Measurements from ENCODE around the gene JUP. TPM values are rescaled to one million over a fixed set of nuclear protein-coding genes. Genes with fewer than 3 reads are reported as not detected.

Gene JUP
- total and polyA plus RNA-seq, 2 of the 13 experiments (the other 11 are each of a cell fraction or from before 2014, with no cell fraction given): 12.1 to 20.6 TPM

GRCh38 chr17:41810659-41811548, 24.4 kb upstream of the JUP start (continued):
- TF ChIP-seq THAP9 (CRISPR knock-in tag; IDR thresholded peaks at IDR 0.05; ENCODE audit: borderline replicate concordance) (0 out of 2 replicates have a peak, but pooled peaks have one; percentile 68), KLF12 (CRISPR knock-in tag; IDR thresholded peaks at IDR 0.05; ENCODE audit: borderline replicate concordance) (no peak), GTF2F1 (IDR thresholded peaks at IDR 0.05; ENCODE audit: low read length) (no peak), ZNF446 (CRISPR knock-in tag; IDR thresholded peaks at IDR 0.05) (no peak; the same call in 1 of the 2 replicates), SIX4 (CRISPR knock-in tag; IDR thresholded peaks at IDR 0.05) (no peak), POLR2AphosphoS5 (IDR thresholded peaks at IDR 0.05; ENCODE audit: low read depth, low read length) (no peak), POLR2A (IDR thresholded peaks at IDR 0.05; ENCODE audit: insufficient read depth in 1 of 2, low read depth in 2 of 2, low read length in 2 of 2) (peak in 1 of 2 experiments; percentile 27; a peak in 1 of 4 replicates), POLR2AphosphoS2 (IDR thresholded peaks at IDR 0.05; ENCODE audit: low read depth, low read length) (no peak), ZNF280B (CRISPR knock-in tag; IDR thresholded peaks at IDR 0.05; ENCODE audit: borderline replicate concordance) (peak; percentile 69; the same call in 1 of the 2 replicates), JUNB (CRISPR knock-in tag; IDR thresholded peaks at IDR 0.05; ENCODE audit: borderline replicate concordance) (no peak), NR2F1 (CRISPR knock-in tag; IDR thresholded peaks at IDR 0.05) (no peak), TRAFD1 (CRISPR knock-in tag; IDR thresholded peaks at IDR 0.05; ENCODE audit: borderline replicate concordance) (no peak), ZNF530 (CRISPR knock-in tag; IDR thresholded peaks at IDR 0.05; ENCODE audit: low read depth) (no peak), DBP (CRISPR knock-in tag; IDR thresholded peaks at IDR 0.05; ENCODE audit: not compliant biosample characterization) (no peak), ZNF639 (CRISPR knock-in tag; conservative IDR thresholded peaks at IDR 0.05) (no peak), PITX1 (CRISPR knock-in tag; IDR thresholded peaks at IDR 0.05) (no peak), CCDC6 (CRISPR knock-in tag; IDR thresholded peaks at IDR 0.05) (no peak; the same call in 1 of the 2 replicates), TRIM22 (IDR thresholded peaks at IDR 0.05) (no peak), MTA1 (CRISPR knock-in tag; IDR thresholded peaks at IDR 0.05; ENCODE audit: borderline replicate concordance) (no peak)
